Metanephros (tissue), 2 donors: ENCODE data around the gene SLC13A4. TPM values are rescaled to one million over a fixed set of nuclear protein-coding genes. Genes with fewer than 3 reads are reported as not detected.

Experiments
- small RNA-seq: library from RNA; depleted of rRNA; stranded (forward); fragments of <200 nt; gene quantifications from one replicate; pipeline ENCODE3, GENCODE V24; 2014; ENCODE audit warnings: low replicate concordance
- total RNA-seq: library from RNA; depleted of rRNA; stranded (reverse); fragments of >200 nt; gene quantifications from one replicate; pipeline ENCODE4 v1.2.3, GENCODE V29; 2014

SLC13A4 gene
- total RNA-seq, result not detected

DNA sequence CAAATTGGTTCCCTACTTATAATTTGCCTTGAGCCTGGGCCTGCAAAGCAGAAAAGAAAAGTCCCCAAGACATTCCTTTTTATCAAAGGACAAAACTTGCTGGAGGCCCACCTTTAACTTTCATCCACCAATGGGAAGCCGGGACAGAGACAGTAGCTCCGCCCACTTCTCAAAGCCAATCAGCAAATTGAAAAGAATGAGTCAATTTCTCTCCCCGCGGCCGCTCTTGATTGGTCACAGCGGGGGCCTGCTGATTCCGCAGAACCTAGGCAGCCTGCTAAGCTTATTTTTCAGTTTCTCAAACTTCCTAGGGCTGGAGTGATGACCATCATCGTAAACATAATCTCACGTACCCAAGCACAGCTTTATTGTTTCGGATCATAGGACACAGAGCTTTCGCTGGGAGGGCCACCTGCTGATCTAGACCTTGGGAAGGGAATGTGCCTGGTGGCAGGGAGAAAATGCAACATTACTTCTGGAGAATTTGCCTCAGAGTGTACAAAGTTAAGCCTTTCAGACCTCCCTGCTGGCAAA lies at the start of gene SLC13A4:
TSS of gene SLC13A4 (minus strand) at position 51 of the 534 bp plus-strand sequence. CDS start 690 bp downstream, outside the sequence.

GRCh38 chr7:135748770-135749169 lies 20.8 kb upstream of the SLC13A4 start, which contains the start of gene FAM180A:
FAM180A (minus strand) TSS chr7:135748813; CDS start chr7:135748580, 233 bp downstream.

DNA sequence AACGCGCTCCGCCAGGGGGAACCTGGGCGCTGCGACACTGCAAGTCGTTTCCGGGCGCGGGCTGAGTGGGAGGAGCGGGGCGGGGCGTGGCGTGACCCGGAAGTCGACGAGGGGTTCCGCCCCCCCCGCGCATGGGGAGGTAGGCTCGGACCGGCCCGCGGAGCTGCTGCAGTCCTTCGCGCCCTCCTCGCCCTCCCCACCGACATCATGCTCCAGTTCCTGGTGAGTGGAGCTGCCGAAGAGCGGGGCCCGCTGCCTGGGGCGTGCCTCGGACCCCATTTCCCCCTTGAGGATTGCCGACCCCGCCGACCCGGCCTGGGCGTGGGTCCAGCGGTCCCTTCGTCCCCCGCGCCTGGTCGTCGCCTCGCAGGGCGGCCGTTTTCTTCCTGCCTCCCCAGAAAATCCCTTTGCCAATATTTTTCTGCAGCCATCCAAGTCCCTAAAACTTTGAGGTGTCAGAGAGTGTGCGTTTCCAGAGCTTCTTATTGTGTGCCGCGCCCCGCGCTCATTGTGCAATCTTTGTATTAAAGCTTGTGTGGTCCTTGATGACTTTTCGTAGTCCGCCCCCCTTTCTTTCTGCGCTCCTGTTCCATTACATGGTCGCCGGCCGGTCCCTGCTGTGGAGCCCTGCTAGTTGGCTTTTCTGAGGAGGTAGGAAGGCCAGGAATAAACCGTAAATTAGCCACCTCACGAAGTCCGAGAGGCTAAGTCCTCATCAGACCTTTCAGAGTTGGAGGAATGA lies 65.4 kb downstream of the SLC13A4 start, which contains the start of gene STMP1:
TSS of gene STMP1 (plus strand) at position 142 of the 742 bp plus-strand sequence.

Small RNA genes within 50 kb of the gene (small RNA-seq; reads per million reads assigned to genes)
- not detected for gene RNU6-1154P

Other genes with a start within 250 kb of the SLC13A4 start
- 22.7 TPM for gene CNOT4, start 218.1 kb downstream of the SLC13A4 start, total RNA-seq
- gene NUP205, start 170.3 kb downstream of the SLC13A4 start, total RNA-seq, result 44.2 TPM
- 26.6 TPM for gene STMP1, start 65.7 kb downstream of the SLC13A4 start, total RNA-seq
- not detected for gene FAM180A, start 20.6 kb upstream of the SLC13A4 start, total RNA-seq
- 154 TPM for gene MTPN, start 249.2 kb upstream of the SLC13A4 start, total RNA-seq